HepG2 (cell line): Measurements from ENCODE around the gene HEMK1. TPM values are rescaled to one million over a fixed set of nuclear protein-coding genes. Genes with fewer than 3 reads are reported as not detected.

Experiments used
- ARHGAP35 ChIP-seq: sonication (generic); formaldehyde crosslinking; IDR thresholded peaks from 2 replicates; pipeline ENCODE4 v1.9.0; 2022; ENCODE audit warnings: mild to moderate bottlenecking, inconsistent platforms, moderate library complexity, missing genetic modification reagents, borderline replicate concordance
- ATRX ChIP-seq: sonication (generic); formaldehyde crosslinking; IDR thresholded peaks from 2 replicates; pipeline ENCODE4 v1.4.0; 2020; ENCODE audit warnings: missing genetic modification reagents, borderline replicate concordance
- GABPA ChIP-seq, 2 experiments: IDR thresholded peaks; 2 replicates each; pipeline ENCODE4 v1.6.1; 2011 to 2016; ENCODE audit warnings: low read depth in 2 of 2, low read length in 1 of 2, missing biosample characterization in 1 of 2, missing genetic modification characterization in 1 of 2
- GZF1 ChIP-seq: sonication (generic); formaldehyde crosslinking; IDR thresholded peaks from 2 replicates; pipeline ENCODE4 v1.5.1; 2020; ENCODE audit warnings: mild to moderate bottlenecking, missing genetic modification reagents
- IRX3 ChIP-seq: sonication (generic); formaldehyde crosslinking; IDR thresholded peaks from 2 replicates; pipeline ENCODE4 v1.8.1; 2023; ENCODE audit warnings: mild to moderate bottlenecking, low read depth, missing genetic modification reagents, borderline replicate concordance
- NR2C2 ChIP-seq: sonication (generic); formaldehyde crosslinking; IDR thresholded peaks from 2 replicates; pipeline ENCODE4 v1.4.0; 2020; ENCODE audit warnings: missing genetic modification reagents, mild to moderate bottlenecking, moderate library complexity, borderline replicate concordance
- PAF1 ChIP-seq: IDR thresholded peaks from 2 replicates; pipeline ENCODE4 v1.6.1; 2016; ENCODE audit warnings: missing genetic modification reagents, missing compliant biosample characterization
- PLSCR1 ChIP-seq: sonication (generic); formaldehyde crosslinking; IDR thresholded peaks from 2 replicates; pipeline ENCODE4 v1.5.0; 2020; ENCODE audit warnings: missing genetic modification reagents, mild to moderate bottlenecking, borderline replicate concordance
- RELA ChIP-seq: sonication (generic); formaldehyde crosslinking; IDR thresholded peaks from 2 replicates; pipeline ENCODE4 v1.4.0; 2020; ENCODE audit warnings: missing genetic modification reagents
- RFX5 ChIP-seq: IDR thresholded peaks from 2 replicates; pipeline ENCODE4 v1.6.1; 2011; ENCODE audit warnings: low read depth, low read length, improper control_type of control experiment
- SIX4 ChIP-seq: sonication (generic); formaldehyde crosslinking; IDR thresholded peaks from 2 replicates; pipeline ENCODE4 v1.4.0; 2020; ENCODE audit warnings: missing genetic modification reagents
- SPEN ChIP-seq: sonication (generic); formaldehyde crosslinking; IDR thresholded peaks from 2 replicates; pipeline ENCODE4 v1.5.1; 2020; ENCODE audit warnings: low read depth, mild to moderate bottlenecking, missing genetic modification reagents
- STAT5B ChIP-seq: sonication (generic); formaldehyde crosslinking; IDR thresholded peaks from 2 replicates; pipeline ENCODE4 v1.4.0; 2020; ENCODE audit warnings: missing genetic modification reagents
- TGIF2 ChIP-seq: IDR thresholded peaks from 2 replicates; pipeline ENCODE4 v1.6.1; 2016; ENCODE audit warnings: control low read depth, missing compliant biosample characterization
- ZNF3 ChIP-seq: IDR thresholded peaks from 2 replicates; pipeline ENCODE4 v1.7.0; 2017; ENCODE audit warnings: inconsistent platforms
- ZNF326 ChIP-seq: sonication (generic); formaldehyde crosslinking; IDR thresholded peaks from 2 replicates; pipeline ENCODE4 v1.4.0; 2020; ENCODE audit warnings: missing genetic modification reagents, borderline replicate concordance
- ZNF329 ChIP-seq: sonication (generic); formaldehyde crosslinking; IDR thresholded peaks from 2 replicates; pipeline ENCODE4 v1.9.0; 2021; ENCODE audit warnings: low read depth, mild to moderate bottlenecking, missing genetic modification reagents
- ZNF451 ChIP-seq: sonication (generic); formaldehyde crosslinking; IDR thresholded peaks from 2 replicates; pipeline ENCODE4 v1.5.0; 2020; ENCODE audit warnings: mild to moderate bottlenecking, missing genetic modification reagents
- ZNF543 ChIP-seq: sonication (generic); formaldehyde crosslinking; IDR thresholded peaks from 2 replicates; pipeline ENCODE4 v1.4.0; 2020; ENCODE audit warnings: mild to moderate bottlenecking, missing genetic modification reagents
- ZNF556 ChIP-seq: sonication (generic); formaldehyde crosslinking; IDR thresholded peaks from 2 replicates; pipeline ENCODE4 v1.4.0; 2020; ENCODE audit warnings: mild to moderate bottlenecking, missing genetic modification reagents, borderline replicate concordance
- ZNF709 ChIP-seq: sonication (generic); formaldehyde crosslinking; IDR thresholded peaks from 2 replicates; pipeline ENCODE4 v1.5.0; 2020; ENCODE audit warnings: mild to moderate bottlenecking, missing genetic modification reagents
- ZNF775 ChIP-seq: sonication (generic); formaldehyde crosslinking; IDR thresholded peaks from 2 replicates; pipeline ENCODE4 v1.4.0; 2020; ENCODE audit warnings: missing genetic modification reagents, mild to moderate bottlenecking, moderate library complexity, borderline replicate concordance
- ZNF782 ChIP-seq: sonication (generic); formaldehyde crosslinking; IDR thresholded peaks from 2 replicates; pipeline ENCODE4 v1.4.0; 2020; ENCODE audit warnings: missing genetic modification reagents, mild to moderate bottlenecking, borderline replicate concordance
- ZNF816 ChIP-seq: sonication (generic); formaldehyde crosslinking; IDR thresholded peaks from 2 replicates; pipeline ENCODE4 v1.8.0; 2022; ENCODE audit warnings: missing genetic modification reagents, mild to moderate bottlenecking, borderline replicate concordance
- ZSCAN9 ChIP-seq: IDR thresholded peaks from 2 replicates; pipeline ENCODE4 v1.6.1; 2016; ENCODE audit warnings: borderline replicate concordance
- polyA plus RNA-seq, 8 experiments: library from polyadenylated mRNA; depleted of rRNA in 3 of 8; stranded (reverse) in 7 of 8; unstranded in 1 of 8; fragments of >200 nt; fragmentation: Illumina TruSeq in 4 of 8; extraction: Trizol in 4 of 8; gene quantifications; 2 replicates each; pipeline versions ENCODE4 v1.2.1 to v1.2.3, GENCODE V29; 2011 to 2016; ENCODE audit warnings: low read depth in 4 of 8, missing spikeins in 1 of 8, mixed read lengths in 1 of 8; ENCODE audit not compliant: insufficient read depth in 1 of 8
- total RNA-seq, 5 experiments: library from RNA; depleted of rRNA; stranded (reverse); fragments of >200 nt; fragmentation: Illumina TruSeq; extraction: Trizol; gene quantifications; 2 replicates each; pipeline ENCODE4 v1.2.3, GENCODE V29; 2016; ENCODE audit warnings: low read depth in 1 of 5
- TF ChIP-seq, protein P1 (sequence below): sonication (generic); formaldehyde crosslinking; IDR thresholded peaks from 2 replicates; pipeline ENCODE4 v1.8.0; 2022; ENCODE audit warnings: mild to moderate bottlenecking, missing genetic modification reagents
- TF ChIP-seq, protein P2 (sequence below): sonication (generic); formaldehyde crosslinking; conservative IDR thresholded peaks from 2 replicates; pipeline ENCODE4 v1.8.0; 2022; ENCODE audit warnings: mild to moderate bottlenecking, moderate library complexity, missing genetic modification reagents

Gene HEMK1
- total and polyA plus RNA-seq, 2 of the 13 experiments (the other 11 are each of a cell fraction or from before 2014, with no cell fraction given): 9.8 to 12.6 TPM

- TF ChIP-seq RFX5 (no peak), ZNF709 (CRISPR knock-in tag) (peak; percentile 60; the same call in 1 of the 2 replicates), IRX3 (CRISPR knock-in tag) (no peak), GZF1 (no peak), ARHGAP35 (CRISPR knock-in tag) (peak; percentile 77; the same call in 1 of the 2 replicates), SIX4 (CRISPR knock-in tag) (peak; percentile 27; the same call in 1 of the 2 replicates), ZNF3 (CRISPR knock-in tag) (no peak), STAT5B (no peak), PAF1 (CRISPR knock-in tag) (no peak), ZNF451 (CRISPR knock-in tag) (peak; percentile 9; the same call in 1 of the 2 replicates), ZNF556 (peak; percentile 98; the same call in 1 of the 2 replicates), ZNF816 (CRISPR knock-in tag) (peak; percentile 91; the same call in 1 of the 2 replicates), RELA (CRISPR knock-in tag) (no peak), ZNF782 (peak; percentile 29; the same call in 1 of the 2 replicates), ZNF775 (CRISPR knock-in tag) (no peak), SPEN (peak; percentile 91), ZNF326 (no peak), NR2C2 (CRISPR knock-in tag) (peak; percentile 95), GABPA (IDR thresholded peaks at IDR 0.05; ENCODE audit: low read depth, low read length) (peak; percentile 83), GABPA (CRISPR knock-in tag; IDR thresholded peaks at IDR 0.05; ENCODE audit: low read depth) (peak; percentile 97), PLSCR1 (CRISPR knock-in tag) (no peak), ZSCAN9 (CRISPR knock-in tag) (0 out of 2 replicates have a peak, but pooled peaks have one; percentile 45), ZNF543 (CRISPR knock-in tag) (0 out of 2 replicates have a peak, but pooled peaks have one; percentile 63), ATRX (CRISPR knock-in tag) (no peak), ZNF329 (CRISPR knock-in tag) (no peak; the same call in 1 of the 2 replicates), TGIF2 (no peak; the same call in 1 of the 2 replicates)
- TF ChIP-seq, protein P1, sequence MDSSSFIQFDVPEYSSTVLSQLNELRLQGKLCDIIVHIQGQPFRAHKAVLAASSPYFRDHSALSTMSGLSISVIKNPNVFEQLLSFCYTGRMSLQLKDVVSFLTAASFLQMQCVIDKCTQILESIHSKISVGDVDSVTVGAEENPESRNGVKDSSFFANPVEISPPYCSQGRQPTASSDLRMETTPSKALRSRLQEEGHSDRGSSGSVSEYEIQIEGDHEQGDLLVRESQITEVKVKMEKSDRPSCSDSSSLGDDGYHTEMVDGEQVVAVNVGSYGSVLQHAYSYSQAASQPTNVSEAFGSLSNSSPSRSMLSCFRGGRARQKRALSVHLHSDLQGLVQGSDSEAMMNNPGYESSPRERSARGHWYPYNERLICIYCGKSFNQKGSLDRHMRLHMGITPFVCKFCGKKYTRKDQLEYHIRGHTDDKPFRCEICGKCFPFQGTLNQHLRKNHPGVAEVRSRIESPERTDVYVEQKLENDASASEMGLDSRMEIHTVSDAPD: 0 out of 2 replicates have a peak, but pooled peaks have one; percentile 23
- TF ChIP-seq, protein P2, sequence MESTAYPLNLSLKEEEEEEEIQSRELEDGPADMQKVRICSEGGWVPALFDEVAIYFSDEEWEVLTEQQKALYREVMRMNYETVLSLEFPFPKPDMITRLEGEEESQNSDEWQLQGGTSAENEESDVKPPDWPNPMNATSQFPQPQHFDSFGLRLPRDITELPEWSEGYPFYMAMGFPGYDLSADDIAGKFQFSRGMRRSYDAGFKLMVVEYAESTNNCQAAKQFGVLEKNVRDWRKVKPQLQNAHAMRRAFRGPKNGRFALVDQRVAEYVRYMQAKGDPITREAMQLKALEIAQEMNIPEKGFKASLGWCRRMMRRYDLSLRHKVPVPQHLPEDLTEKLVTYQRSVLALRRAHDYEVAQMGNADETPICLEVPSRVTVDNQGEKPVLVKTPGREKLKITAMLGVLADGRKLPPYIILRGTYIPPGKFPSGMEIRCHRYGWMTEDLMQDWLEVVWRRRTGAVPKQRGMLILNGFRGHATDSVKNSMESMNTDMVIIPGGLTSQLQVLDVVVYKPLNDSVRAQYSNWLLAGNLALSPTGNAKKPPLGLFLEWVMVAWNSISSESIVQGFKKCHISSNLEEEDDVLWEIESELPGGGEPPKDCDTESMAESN (CRISPR knock-in tag): peak; percentile 65; the same call in 1 of the 2 replicates
Measured at GRCh38 chr3:50568947-50569749, at the start of gene HEMK1 (continued).
